ENCODE measurements around the gene B3GALNT1.

DNA sequence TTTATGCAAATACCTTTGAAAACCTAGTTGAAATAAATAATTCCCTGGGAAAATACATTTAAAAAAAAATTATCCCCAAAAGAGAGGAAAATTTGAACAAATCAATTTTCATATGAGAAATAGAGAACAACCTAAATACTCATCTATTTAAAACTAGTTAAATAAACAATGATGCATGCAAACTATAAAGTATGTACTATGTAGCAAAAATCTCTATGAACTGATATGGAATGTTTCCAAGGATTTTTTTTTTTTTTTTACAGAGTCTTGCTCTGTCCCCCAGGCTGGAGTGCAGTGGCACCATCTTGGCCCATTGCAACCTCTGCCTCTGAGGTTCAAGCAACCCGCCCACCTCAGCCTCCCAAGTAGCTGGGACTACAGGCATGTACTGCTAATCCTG is 27.2 kb upstream of the B3GALNT1 start:
- no peak for TF ChIP-seq POLR2A (IDR thresholded peaks at IDR 0.05; ENCODE audit: low read length)
- TF ChIP-seq GATA1 (IDR thresholded peaks at IDR 0.05; ENCODE audit: low read depth, low read length) = no peak

All from erythroblast (primary cell).